ENCODE results near the gene TBC1D24.

TBC1D24 gene

GRCh38 chr16:2520784-2521531, 46.0 kb downstream of the TBC1D24 start:
- peak; percentile 78 for DNase-seq (ENCODE audit: insufficient read length, low spot score)
- TF ChIP-seq POLR2A (IDR thresholded peaks at IDR 0.05; ENCODE audit: low read depth, low read length) = no peak
- peak; percentile 64 for TF ChIP-seq SPI1 (IDR thresholded peaks at IDR 0.05; ENCODE audit: low read depth, low read length)
- TF ChIP-seq POLR2AphosphoS5 (IDR thresholded peaks at IDR 0.05; ENCODE audit: low read depth, low read length) = 0 out of 2 replicates have a peak, but pooled peaks have one; percentile 14
- no peak for TF ChIP-seq POU2F2 (IDR thresholded peaks at IDR 0.05; ENCODE audit: low read depth, low read length)
- TF ChIP-seq TAF1 (IDR thresholded peaks at IDR 0.05; ENCODE audit: low read depth, low read length) = no peak
- peak; percentile 72 for FAIRE-seq

- FAIRE-seq = no peak
- DNase-seq (ENCODE audit: insufficient read length, low spot score) = no peak
- TF ChIP-seq POLR2AphosphoS5 (IDR thresholded peaks at IDR 0.05; ENCODE audit: low read depth, low read length) (0 out of 2 replicates have a peak, but pooled peaks have one; percentile 32), POLR2A (IDR thresholded peaks at IDR 0.05; ENCODE audit: low read depth, low read length) (no peak)
Measured at GRCh38 chr16:2523801-2524231, 48.9 kb downstream of the TBC1D24 start.

- TF ChIP-seq POLR2AphosphoS5 (IDR thresholded peaks at IDR 0.05; ENCODE audit: low read depth, low read length) = no peak
- no peak for DNase-seq (ENCODE audit: insufficient read length, low spot score)
- FAIRE-seq = no peak
Measured at GRCh38 chr16:2524339-2524938, 49.5 kb downstream of the TBC1D24 start.

GRCh38 chr16:2526135-2526534, 51.2 kb downstream of the TBC1D24 start:
- FAIRE-seq (no peak), DNase-seq (ENCODE audit: insufficient read length, low spot score) (no peak)
- TF ChIP-seq SPI1 (IDR thresholded peaks at IDR 0.05; ENCODE audit: low read depth, low read length) = no peak
- TF ChIP-seq PAX5 (IDR thresholded peaks at IDR 0.05; ENCODE audit: insufficient read depth, low read length, severe bottlenecking) = no peak

GRCh38 chr16:2527071-2527783, 52.3 kb downstream of the TBC1D24 start:
- no peak for TF ChIP-seq POU2F2 (IDR thresholded peaks at IDR 0.05; ENCODE audit: low read depth, low read length)
- no peak for TF ChIP-seq PAX5 (IDR thresholded peaks at IDR 0.05; ENCODE audit: insufficient read depth, low read length, severe bottlenecking)
- no peak for TF ChIP-seq TAF1 (IDR thresholded peaks at IDR 0.05; ENCODE audit: low read depth, low read length)
- TF ChIP-seq SPI1 (IDR thresholded peaks at IDR 0.05; ENCODE audit: low read depth, low read length) = no peak
- TF ChIP-seq POLR2A (IDR thresholded peaks at IDR 0.05; ENCODE audit: low read depth, low read length) = no peak
- TF ChIP-seq POLR2AphosphoS5 (IDR thresholded peaks at IDR 0.05; ENCODE audit: low read depth, low read length) = no peak; the same call in 1 of the 2 replicates
- no peak for DNase-seq (ENCODE audit: insufficient read length, low spot score)
- FAIRE-seq = no peak

- TF ChIP-seq SPI1 (IDR thresholded peaks at IDR 0.05; ENCODE audit: low read depth, low read length) = no peak
- no peak for TF ChIP-seq POLR2AphosphoS5 (IDR thresholded peaks at IDR 0.05; ENCODE audit: low read depth, low read length)
- TF ChIP-seq PAX5 (IDR thresholded peaks at IDR 0.05; ENCODE audit: insufficient read depth, low read length, severe bottlenecking) = no peak
- no peak for TF ChIP-seq POLR2A (IDR thresholded peaks at IDR 0.05; ENCODE audit: low read depth, low read length)
- TF ChIP-seq POU2F2 (IDR thresholded peaks at IDR 0.05; ENCODE audit: low read depth, low read length) = no peak
- no peak for TF ChIP-seq TAF1 (IDR thresholded peaks at IDR 0.05; ENCODE audit: low read depth, low read length)
- no peak for FAIRE-seq
Measured at GRCh38 chr16:2527784-2528100, 52.8 kb downstream of the TBC1D24 start.

GRCh38 chr16:2528161-2529060, 53.5 kb downstream of the TBC1D24 start:
- no peak for FAIRE-seq
- DNase-seq (ENCODE audit: insufficient read length, low spot score) = no peak
- TF ChIP-seq POU2F2 (IDR thresholded peaks at IDR 0.05; ENCODE audit: low read depth, low read length) (no peak), TAF1 (IDR thresholded peaks at IDR 0.05; ENCODE audit: low read depth, low read length) (no peak), POLR2A (IDR thresholded peaks at IDR 0.05; ENCODE audit: low read depth, low read length) (no peak)

More at GRCh38 chr16:2527784-2528100, 52.8 kb downstream of the TBC1D24 start:
- no peak for DNase-seq (ENCODE audit: insufficient read length, low spot score)

- TF ChIP-seq SPI1 (IDR thresholded peaks at IDR 0.05; ENCODE audit: low read depth, low read length) (no peak), TAF1 (IDR thresholded peaks at IDR 0.05; ENCODE audit: low read depth, low read length) (no peak), POLR2AphosphoS5 (IDR thresholded peaks at IDR 0.05; ENCODE audit: low read depth, low read length) (no peak), POU2F2 (IDR thresholded peaks at IDR 0.05; ENCODE audit: low read depth, low read length) (no peak), PAX5 (IDR thresholded peaks at IDR 0.05; ENCODE audit: insufficient read depth, low read length, severe bottlenecking) (no peak), POLR2A (IDR thresholded peaks at IDR 0.05; ENCODE audit: low read depth, low read length) (no peak)
- no peak for FAIRE-seq
- no peak for DNase-seq (ENCODE audit: insufficient read length, low spot score)
Measured at GRCh38 chr16:2529061-2529931, 54.4 kb downstream of the TBC1D24 start.

Data from GM12891 (cell line).